Stimulated activated memory B cell treated with anti-CD40 and anti-IgM and Interleukin-4, amounts not matched to agents 10 μg/mL and 1 μg/mL and 100 μg/mL, for 72 hours (primary cell): ENCODE results near the gene MOSPD3.
A peak's percentile ranks its signal among the peaks of the same experiment; 100 is the strongest.

Experiments used
- ATAC-seq: fragments of 150-1000 bp; cut with Tn5 transposase; 2 replicates; pipeline ENCODE4 v1.10.0; 2021
- H3K27ac Mint-ChIP-seq: one replicate; pipeline ENCODE4 v1.8.0; 2022; ENCODE audit warnings: mild to moderate bottlenecking, mixed read lengths
- H3K27me3 Mint-ChIP-seq: one replicate; pipeline ENCODE4 v1.8.0; 2022; ENCODE audit warnings: mixed read lengths
- H3K36me3 Mint-ChIP-seq: one replicate; pipeline ENCODE4 v1.8.0; 2022; ENCODE audit warnings: mixed read lengths
- H3K4me1 Mint-ChIP-seq: one replicate; pipeline ENCODE4 v1.8.0; 2022; ENCODE audit warnings: mixed read lengths
- H3K4me3 Mint-ChIP-seq: one replicate; pipeline ENCODE4 v1.8.0; 2022; ENCODE audit warnings: mild to moderate bottlenecking, moderate library complexity, mixed read lengths
- H3K9me3 Mint-ChIP-seq: one replicate; pipeline ENCODE4 v1.8.0; 2022; ENCODE audit warnings: mixed read lengths

The MOSPD3 gene

DNA sequence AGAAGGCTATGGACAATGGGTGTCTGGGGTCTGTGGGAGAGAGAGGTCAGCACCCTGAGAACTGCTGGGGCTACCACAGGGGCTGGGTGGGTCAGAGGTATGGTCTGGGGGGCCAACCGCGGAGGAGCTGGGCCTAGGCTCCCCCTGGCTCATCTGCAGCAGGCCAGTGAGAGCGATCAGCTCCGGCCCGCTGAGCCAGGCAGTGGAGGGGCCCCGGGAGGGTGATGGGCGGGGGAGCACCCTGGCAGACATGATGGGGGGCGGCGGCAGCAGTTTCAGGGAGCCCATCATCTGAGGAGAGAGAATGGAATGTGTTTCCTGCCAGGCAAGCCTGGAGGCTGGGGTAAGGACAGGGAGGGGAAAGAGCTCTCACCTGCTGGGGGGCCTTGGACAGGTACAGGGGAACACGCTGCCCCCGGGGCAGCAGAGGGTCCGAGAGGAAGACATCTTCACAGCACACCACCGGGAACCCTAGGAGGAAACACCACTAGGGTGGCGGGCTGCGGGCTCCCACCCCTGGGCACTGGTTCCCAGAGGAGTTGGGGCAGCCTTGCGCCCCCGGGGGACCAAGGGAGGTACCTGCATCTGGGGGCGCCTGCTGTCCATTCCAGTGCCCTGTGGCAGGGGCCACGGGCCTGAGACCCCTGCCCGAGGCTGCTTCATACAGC is 39.9 kb upstream of the MOSPD3 start:
- no peak for ATAC-seq
- no peak overlapping the region for H3K4me3 Mint-ChIP-seq

GRCh38 chr7:100572949-100573675 is 39.2 kb upstream of the MOSPD3 start:
- H3K27me3 Mint-ChIP-seq, result no peaks in the 10 kb centered on the region
- H3K27ac Mint-ChIP-seq, result no peak overlapping the region
- peaks cover 34% of the 10 kb centered on the region for H3K4me1 Mint-ChIP-seq
- H3K9me3 Mint-ChIP-seq, result no peaks in the 10 kb centered on the region
- no peak overlapping the region for H3K4me3 Mint-ChIP-seq
- H3K36me3 Mint-ChIP-seq, result peaks cover 47% of the 10 kb centered on the region
- ATAC-seq, result peak; percentile 1

More for the DNA sequence above, 39.9 kb upstream of the MOSPD3 start:
- Mint-ChIP-seq H3K4me1 (peaks cover 41% of the 10 kb centered on the region), H3K9me3 (no peaks in the 10 kb centered on the region), H3K27ac (no peak overlapping the region), H3K36me3 (peaks cover 47% of the 10 kb centered on the region), H3K27me3 (no peaks in the 10 kb centered on the region)

- Mint-ChIP-seq H3K9me3 (no peaks in the 10 kb centered on the region), H3K36me3 (peaks cover 51% of the 10 kb centered on the region), H3K27ac (no peak within 1 kb of the TSS), H3K4me3 (no peak within 1 kb of the TSS), H3K4me1 (peaks cover 27% of the 10 kb centered on the region), H3K27me3 (no peaks in the 10 kb centered on the region)
- peak; percentile 28 for ATAC-seq
These were observed 38.5 kb upstream of the MOSPD3 start, which contains the start of gene SAP25 for GRCh38 chr7:100573691-100574361. TSS of gene SAP25 (minus strand) at chr7:100573900. CDS start at chr7:100573742, 158 bp downstream.

- no peaks in the 10 kb centered on the region for H3K27me3 Mint-ChIP-seq
- H3K9me3 Mint-ChIP-seq, result no peaks in the 10 kb centered on the region
- H3K4me1 Mint-ChIP-seq, result peaks cover 20% of the 10 kb centered on the region
- peaks cover 54% of the 10 kb centered on the region for H3K36me3 Mint-ChIP-seq
- no peak overlapping the region for H3K27ac Mint-ChIP-seq
- ATAC-seq, result no peak
- H3K4me3 Mint-ChIP-seq, result no peak overlapping the region
These were observed 37.8 kb upstream of the MOSPD3 start for GRCh38 chr7:100574362-100575205.

DNA sequence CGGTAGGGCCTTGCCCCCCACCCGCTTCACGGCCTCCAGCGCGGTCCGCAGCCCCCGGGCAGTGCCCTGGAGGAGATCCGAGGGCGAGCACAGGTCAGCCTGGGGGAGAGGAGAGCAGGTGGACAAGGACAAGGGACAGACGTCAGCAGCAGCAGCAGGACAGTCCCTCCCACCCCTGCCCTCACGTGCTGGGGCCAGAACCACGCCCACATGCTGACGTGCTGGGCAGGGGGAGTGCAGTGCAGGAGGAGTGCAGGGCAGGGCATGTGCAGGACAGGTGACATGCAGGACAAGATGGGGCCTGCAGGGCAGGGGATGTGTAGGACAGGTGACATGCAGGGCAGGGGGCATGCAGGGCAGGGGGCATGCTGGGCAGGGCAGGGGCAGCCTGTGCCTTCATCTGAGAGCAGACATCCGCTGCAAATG is 37.1 kb upstream of the MOSPD3 start:
- no peak overlapping the region for H3K4me3 Mint-ChIP-seq
- H3K36me3 Mint-ChIP-seq, result peaks cover 54% of the 10 kb centered on the region
- no peaks in the 10 kb centered on the region for H3K9me3 Mint-ChIP-seq
- no peak overlapping the region for H3K27ac Mint-ChIP-seq
- no peak for ATAC-seq
- peaks cover 19% of the 10 kb centered on the region for H3K4me1 Mint-ChIP-seq
- no peaks in the 10 kb centered on the region for H3K27me3 Mint-ChIP-seq

DNA sequence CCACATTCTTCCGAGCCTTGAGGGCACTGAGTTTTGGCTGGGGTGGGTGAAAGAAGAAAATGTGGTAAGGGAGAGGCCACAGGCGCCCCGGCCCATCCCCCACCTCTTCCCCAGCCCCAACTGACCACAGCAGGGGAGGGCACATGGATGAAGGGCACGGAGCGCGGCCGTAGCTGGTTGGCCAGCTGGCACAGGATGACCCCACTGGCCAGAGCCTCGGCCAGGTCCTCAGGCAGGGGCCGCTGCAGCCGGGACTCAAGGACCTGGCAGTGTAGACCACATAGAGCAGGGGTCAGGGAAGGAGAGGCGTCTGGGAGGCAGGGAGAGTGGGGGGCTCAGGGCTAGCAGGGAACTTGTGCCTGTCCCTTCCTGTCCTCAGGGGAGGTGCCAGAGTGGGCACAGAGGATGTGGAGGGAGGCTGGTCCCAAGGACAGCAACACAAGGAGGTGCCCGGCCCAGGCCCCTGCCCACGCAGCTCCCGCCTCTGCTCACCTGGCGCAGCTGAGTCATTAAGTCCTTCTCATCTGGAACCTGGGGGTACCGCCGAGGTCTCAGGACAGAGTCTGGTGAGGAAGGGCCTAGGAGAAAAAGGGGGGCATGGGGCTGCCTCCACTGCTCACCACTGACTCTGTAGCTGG is 36.5 kb upstream of the MOSPD3 start:
- Mint-ChIP-seq H3K9me3 (no peaks in the 10 kb centered on the region), H3K4me3 (no peak overlapping the region), H3K4me1 (peaks cover 13% of the 10 kb centered on the region), H3K36me3 (peaks cover 54% of the 10 kb centered on the region), H3K27me3 (no peaks in the 10 kb centered on the region), H3K27ac (no peak overlapping the region)
- no peak for ATAC-seq

- Mint-ChIP-seq H3K4me3 (no peak overlapping the region), H3K27ac (no peak overlapping the region), H3K27me3 (no peaks in the 10 kb centered on the region), H3K9me3 (no peaks in the 10 kb centered on the region), H3K4me1 (peaks cover 11% of the 10 kb centered on the region), H3K36me3 (peaks cover 54% of the 10 kb centered on the region)
- no peak for ATAC-seq
These were observed 35.9 kb upstream of the MOSPD3 start for GRCh38 chr7:100576384-100576993.

GRCh38 chr7:100577103-100577502 is 35.2 kb upstream of the MOSPD3 start:
- H3K9me3 Mint-ChIP-seq, result no peaks in the 10 kb centered on the region
- no peak overlapping the region for H3K4me3 Mint-ChIP-seq

GRCh38 chr7:100577507-100577906 is 34.8 kb upstream of the MOSPD3 start:
- no peaks in the 10 kb centered on the region for H3K9me3 Mint-ChIP-seq
- no peaks in the 10 kb centered on the region for H3K27me3 Mint-ChIP-seq
- peaks cover 2% of the 10 kb centered on the region for H3K4me1 Mint-ChIP-seq
- no peak for ATAC-seq
- no peak overlapping the region for H3K27ac Mint-ChIP-seq
- H3K36me3 Mint-ChIP-seq, result peaks cover 47% of the 10 kb centered on the region
- no peak overlapping the region for H3K4me3 Mint-ChIP-seq

More at GRCh38 chr7:100577103-100577502, 35.2 kb upstream of the MOSPD3 start:
- ATAC-seq, result no peak
- Mint-ChIP-seq H3K27me3 (no peaks in the 10 kb centered on the region), H3K36me3 (peaks cover 51% of the 10 kb centered on the region), H3K4me1 (peaks cover 6% of the 10 kb centered on the region), H3K27ac (no peak overlapping the region)

- no peak overlapping the region for H3K27ac Mint-ChIP-seq
These were observed 33.8 kb upstream of the MOSPD3 start for GRCh38 chr7:100578246-100579183.

DNA sequence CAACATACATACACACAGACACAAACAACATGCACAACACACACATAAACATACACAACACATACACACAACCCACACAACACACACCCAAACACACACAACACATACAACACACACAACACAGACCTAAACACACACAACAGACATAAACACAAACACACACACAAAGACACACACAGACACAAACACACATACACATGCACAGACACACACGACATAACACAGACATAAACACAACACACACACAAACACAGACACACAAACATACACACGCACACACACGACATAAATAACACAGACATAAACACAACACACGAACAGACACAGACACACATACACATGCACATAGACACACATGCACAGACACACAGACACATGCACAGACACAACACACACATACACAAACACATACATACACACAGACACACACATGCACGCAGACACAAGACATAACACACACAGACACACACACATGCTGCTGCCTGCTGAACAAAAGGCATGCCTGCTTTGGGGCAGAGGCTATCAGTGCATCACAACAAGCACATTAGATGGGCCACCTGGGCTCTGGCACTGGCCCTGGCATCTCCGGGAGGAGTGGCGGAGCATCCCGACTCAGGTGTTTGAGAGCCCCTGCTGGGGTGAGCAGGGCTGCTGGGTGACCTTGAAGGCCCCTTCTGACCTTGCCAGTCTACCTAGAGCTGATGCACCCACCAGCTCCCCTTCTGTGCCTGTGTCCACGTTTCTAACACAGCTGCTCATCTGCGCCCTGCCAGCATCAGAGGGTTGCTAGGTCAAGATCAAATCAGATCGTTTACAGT is 31.7 kb upstream of the MOSPD3 start:
- Mint-ChIP-seq H3K4me1 (peaks cover 24% of the 10 kb centered on the region), H3K27ac (no peak overlapping the region), H3K4me3 (no peak overlapping the region), H3K36me3 (peaks cover 23% of the 10 kb centered on the region), H3K9me3 (no peaks in the 10 kb centered on the region), H3K27me3 (no peaks in the 10 kb centered on the region)
- ATAC-seq, result no peak

More at GRCh38 chr7:100578246-100579183, 33.8 kb upstream of the MOSPD3 start:
- peaks cover 39% of the 10 kb centered on the region for H3K36me3 Mint-ChIP-seq
- peaks cover 5% of the 10 kb centered on the region for H3K4me1 Mint-ChIP-seq
- no peaks in the 10 kb centered on the region for H3K27me3 Mint-ChIP-seq
- no peaks in the 10 kb centered on the region for H3K9me3 Mint-ChIP-seq
- ATAC-seq, result no peak
- H3K4me3 Mint-ChIP-seq, result no peak overlapping the region

GRCh38 chr7:100582041-100582579 is 30.2 kb upstream of the MOSPD3 start:
- peak overlapping the region; percentile 92 for H3K27ac Mint-ChIP-seq
- peak overlapping the region; percentile 22 for H3K4me3 Mint-ChIP-seq
- no peaks in the 10 kb centered on the region for H3K9me3 Mint-ChIP-seq
- H3K4me1 Mint-ChIP-seq, result peaks cover 24% of the 10 kb centered on the region
- no peak for ATAC-seq
- no peaks in the 10 kb centered on the region for H3K27me3 Mint-ChIP-seq
- peaks cover 8% of the 10 kb centered on the region for H3K36me3 Mint-ChIP-seq
